Measurements from ENCODE around the gene NES.

GRCh38 chr1:156714830-156715229 lies 37.6 kb upstream of the NES start:
- no peak for TF ChIP-seq ZNF624 (tag by site-specific recombination; IDR thresholded peaks at IDR 0.05)
- no peak for TF ChIP-seq OSR2 (tag by site-specific recombination; IDR thresholded peaks at IDR 0.05)
- TF ChIP-seq CTCF (tag by site-specific recombination; IDR thresholded peaks at IDR 0.05): no peak
- no peak for TF ChIP-seq ZNF174 (tag by site-specific recombination; IDR thresholded peaks at IDR 0.05)
- no peak for TF ChIP-seq ZBTB20 (tag by site-specific recombination; IDR thresholded peaks at IDR 0.05)
- no peak for TF ChIP-seq ZNF169 (tag by site-specific recombination; IDR thresholded peaks at IDR 0.05)
- no peak for TF ChIP-seq ZNF629 (tag by site-specific recombination; IDR thresholded peaks at IDR 0.05)
- no peak for TF ChIP-seq BCL6B (tag by site-specific recombination; IDR thresholded peaks at IDR 0.05)

Data from HEK293 (cell line).